GM12878 (cell line): ENCODE measurements around the gene CYP1A2. TPM values are rescaled to one million over a fixed set of nuclear protein-coding genes. Genes with fewer than 3 reads are reported as not detected.

ENCODE experiments used
- ATAC-seq: fragments of 200-7000 bp; cut with Tn5 transposase; 3 replicates; pipeline ENCODE4 v1.9.1; 2020; ENCODE audit warnings: mild to moderate bottlenecking, moderate library complexity
- BruUV-seq: library from RNA; stranded (reverse); fragments of 400-500 nt; replicated peaks from 2 replicates; lab custom pipeline; 2021; lab: Mats Ljungman, UMichigan
- CTCF ChIA-PET: fragments of 300-600 bp; sonication (Branson Sonifier 250); formaldehyde crosslinking; extraction: SDS; loops from one replicate; lab custom pipeline; 2021; ENCODE audit warnings: inconsistent platforms; lab: Yijun Ruan, JAX
- POLR2A ChIA-PET: fragments of 350-600 bp; formaldehyde crosslinking; extraction: SDS; loops from one replicate; lab custom pipeline; 2021; ENCODE audit warnings: inconsistent platforms; lab: Charles Lee
- RAD21 ChIA-PET: fragments of 300-600 bp; sonication (Branson Sonifier 250); formaldehyde crosslinking; loops from one replicate; lab custom pipeline; 2023; ENCODE audit warnings: antibody characterized with exemption; ENCODE audit not compliant: unreplicated experiment; lab: Charles Lee
- SMC1A ChIA-PET: fragments of 300-600 bp; sonication (Branson Sonifier 250); formaldehyde crosslinking; loops from one replicate; lab custom pipeline; 2023; ENCODE audit not compliant: unreplicated experiment, uncharacterized antibody; lab: Charles Lee
- DNase-seq: peaks from one replicate; pipeline ENCODE4 v3.0.0-alpha.2; 2011; ENCODE audit warnings: low read depth, low spot score
- FAIRE-seq: peaks from 3 replicates; lab custom pipeline; 2011; peaks lifted over from hg19 to GRCh38; lab: Jason Lieb, UNC
- H2AFZ ChIP-seq: 2 replicates; pipeline ENCODE4 v1.6.0; 2011; ENCODE audit warnings: low read depth, low read length, control low read depth; ENCODE audit not compliant: control insufficient read depth
- H3K27ac ChIP-seq: 2 replicates; pipeline ENCODE4 v1.5.1; 2011; ENCODE audit warnings: control low read depth; ENCODE audit not compliant: control insufficient read depth, insufficient read depth
- H3K27me3 ChIP-seq, 2 experiments: replicated peaks in 1 of 2; 2 replicates each; pipeline versions ENCODE4 v1.6.0 to v1.6.1; 2011; ENCODE audit warnings: low read length in 1 of 2; ENCODE audit not compliant: control insufficient read depth in 2 of 2, insufficient read depth in 2 of 2
- H3K36me3 ChIP-seq, 2 experiments: 2 replicates each; pipeline ENCODE4 v1.5.1; 2011; ENCODE audit warnings: low read length in 1 of 2; ENCODE audit not compliant: control insufficient read depth in 2 of 2, insufficient read depth in 2 of 2
- H3K4me1 ChIP-seq: 2 replicates; pipeline ENCODE4 v1.6.1; 2011; ENCODE audit warnings: mild to moderate bottlenecking, low read length, moderate library complexity, mixed read lengths; ENCODE audit not compliant: control insufficient read depth, insufficient read depth
- H3K4me2 ChIP-seq: 2 replicates; pipeline ENCODE4 v1.6.0; 2011; ENCODE audit warnings: control low read depth; ENCODE audit not compliant: control insufficient read depth, insufficient read depth
- H3K4me3 ChIP-seq: fragments of 200-600 bp; sonication (generic); 2 replicates; pipeline ENCODE4 v1.5.1; 2016
- H3K79me2 ChIP-seq: 2 replicates; pipeline ENCODE4 v1.6.0; 2011; ENCODE audit warnings: low read length; ENCODE audit not compliant: control insufficient read depth, insufficient read depth
- H3K9ac ChIP-seq: 2 replicates; pipeline ENCODE4 v1.8.0; 2011; ENCODE audit warnings: low read length, control low read depth, mixed read lengths; ENCODE audit not compliant: control insufficient read depth, insufficient read depth
- H3K9me3 ChIP-seq: replicated peaks from 3 replicates; pipeline ENCODE4 v1.5.1; 2011; ENCODE audit warnings: mild to moderate bottlenecking, low read length; ENCODE audit not compliant: control insufficient read depth, insufficient read depth
- H4K20me1 ChIP-seq: 2 replicates; pipeline ENCODE4 v1.6.0; 2011; ENCODE audit not compliant: control insufficient read depth, insufficient read depth
- DPF2 ChIP-seq: fragments of 450-650 bp; IDR thresholded peaks from 2 replicates; pipeline ENCODE4 v1.6.1; 2017; ENCODE audit warnings: mild to moderate bottlenecking
- HDAC6 ChIP-seq: fragments of 200-600 bp; sonication (generic); IDR thresholded peaks from one replicate; pipeline ENCODE4 v1.8.0; 2017; ENCODE audit warnings: antibody characterized with exemption; ENCODE audit not compliant: unreplicated experiment
- MTA3 ChIP-seq: IDR thresholded peaks from 2 replicates; pipeline ENCODE4 v1.6.1; 2012; ENCODE audit warnings: low read length, inconsistent platforms, borderline replicate concordance
- NR2C2 ChIP-seq: IDR thresholded peaks from 2 replicates; pipeline ENCODE4 v1.6.1; 2011; ENCODE audit warnings: borderline replicate concordance, low read depth; ENCODE audit not compliant: control insufficient read depth, insufficient read length
- PAX5 ChIP-seq: IDR thresholded peaks from 2 replicates; pipeline ENCODE4 v1.6.1; 2011; ENCODE audit warnings: low read depth, low read length, borderline replicate concordance
- RAD51 ChIP-seq: fragments of 450-650 bp; IDR thresholded peaks from 2 replicates; pipeline ENCODE4 v1.6.1; 2016; ENCODE audit warnings: moderate library complexity, mild to moderate bottlenecking, inconsistent platforms
- SREBF2 ChIP-seq: IDR thresholded peaks from 2 replicates; pipeline ENCODE4 v1.6.1; 2012; ENCODE audit warnings: mild to moderate bottlenecking, low read length
- STAT3 ChIP-seq: IDR thresholded peaks from 2 replicates; pipeline ENCODE4 v1.6.1; 2011; ENCODE audit warnings: low read depth, low read length, improper control_type of control experiment
- WRNIP1 ChIP-seq: IDR thresholded peaks from 2 replicates; pipeline ENCODE4 v1.6.1; 2011; ENCODE audit warnings: low read depth, low read length, improper control_type of control experiment, borderline replicate concordance
- ZNF207 ChIP-seq: fragments of 450-650 bp; IDR thresholded peaks from 2 replicates; pipeline ENCODE4 v1.6.1; 2014; ENCODE audit warnings: antibody characterized with exemption, mild to moderate bottlenecking, borderline replicate concordance
- WGBS: methylation state at CpG from one replicate; pipeline ENCODE4 v1.1.6; 2016; ENCODE audit warnings: low lambda C conversion rate; ENCODE audit not compliant: insufficient replicate concordance, insufficient coverage; ENCODE audit errors: missing lambda C conversion rate; 5-methylcytosine and 5-hydroxymethylcytosine counted together
- in situ Hi-C: fragments of 300-500 bp; cut with MboI; formaldehyde crosslinking; loops from 9 replicates; pipeline ENCODE4 v1.14.3; 2018; ENCODE audit warnings: mixed read lengths
- intact Hi-C: fragments of 100-400 bp; cut with micrococcal nuclease; formaldehyde crosslinking; loops from one replicate; pipeline ENCODE4 v1.14.2; 2022; ENCODE audit not compliant: unreplicated experiment
- polyA plus RNA-seq, 11 experiments: library from polyadenylated mRNA; depleted of rRNA in 4 of 11; unstranded in 6 of 11; stranded (reverse) in 5 of 11; fragments of >200 nt; fragmentation: Nextera tagmentation in 4 of 11; fragmentation: Illumina TruSeq in 1 of 11; extraction: Ambion mirVana in 4 of 11; extraction: Trizol in 1 of 11; gene quantifications; 1 replicate in 1 of 11; 2 replicates in 10 of 11; pipeline versions ENCODE4 v1.2.1 to v1.2.3, GENCODE V29; 2011 to 2016; ENCODE audit warnings: inconsistent platforms in 2 of 11, missing spikeins in 2 of 11, low read depth in 1 of 11
- total RNA-seq, 4 experiments: library from RNA; depleted of rRNA in 3 of 4; stranded (reverse); fragments of >200 nt in 3 of 4; fragmentation: Illumina TruSeq in 1 of 4; extraction: Trizol in 1 of 4; gene quantifications; 2 replicates each; pipeline versions ENCODE4 v1.2.1 to v1.2.3, GENCODE V29; 2013 to 2021
- TF ChIP-seq, protein P1 (sequence below): fragments of 450-650 bp; IDR thresholded peaks from 2 replicates; pipeline ENCODE4 v1.6.1; 2017; ENCODE audit warnings: low read depth, mild to moderate bottlenecking, moderate library complexity
- TF ChIP-seq, protein P2 (sequence below): fragments of 450-650 bp; IDR thresholded peaks from 2 replicates; pipeline ENCODE4 v1.6.1; 2017; ENCODE audit warnings: borderline replicate concordance

The CYP1A2 gene
- total and polyA plus RNA-seq, 10 of the 15 experiments (the other 5 are each of a cell fraction or from before 2014, with no cell fraction given) = 0.03 to 0.09 (median 0.05) TPM; not detected in 7

DNA sequence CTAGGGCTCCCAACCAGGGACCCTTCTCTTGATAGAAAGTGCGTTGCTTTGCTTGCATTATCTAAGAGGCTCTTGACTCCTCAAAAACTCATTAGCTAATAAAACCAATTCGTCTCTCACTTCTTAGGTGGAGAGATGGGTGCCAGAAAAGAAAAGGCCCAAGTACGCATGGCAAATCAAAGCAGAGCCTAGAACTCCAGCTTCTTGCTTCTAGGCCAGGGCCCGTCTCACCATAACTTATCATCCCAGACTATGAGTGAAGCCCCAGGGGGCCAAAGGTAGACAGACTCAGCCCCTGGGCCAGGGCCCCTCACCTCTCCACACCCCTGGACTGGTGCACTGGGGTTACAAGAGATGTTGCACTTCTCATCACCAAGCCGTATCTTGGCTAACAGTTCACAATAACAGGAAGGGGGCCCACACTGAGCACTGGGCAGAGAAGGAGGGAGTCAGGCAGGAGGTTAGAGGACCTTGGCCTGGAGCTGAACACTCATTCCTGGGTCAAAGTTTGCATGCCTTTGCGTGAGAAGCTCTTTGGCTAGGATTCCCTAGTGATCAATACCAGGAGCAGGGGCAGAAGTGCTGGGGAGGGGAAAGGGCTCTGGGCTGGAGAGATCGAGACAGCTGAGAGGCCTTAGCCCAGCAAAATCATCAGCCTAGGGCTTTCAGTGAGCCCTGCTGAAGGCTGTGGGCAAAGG lies 17.9 kb upstream of the CYP1A2 start:
- intact Hi-C loops = no loop called here
- no peaks in the 10 kb centered on the region for H3K36me3 ChIP-seq
- BruUV-seq = no TSS peak
- FAIRE-seq (no peak), ATAC-seq (no peak), DNase-seq (no peak)
- H3K79me2 ChIP-seq = no peaks in the 10 kb centered on the region
- no peaks in the 10 kb centered on the region for H3K9me3 ChIP-seq
- no peak overlapping the region for H3K4me2 ChIP-seq
- no peak overlapping the region for H3K9ac ChIP-seq
- no peak overlapping the region for H3K4me3 ChIP-seq
- peaks cover 0 to 3% of the 10 kb centered on the region in 2 experiments; a peak in 2 of 4 replicates for H3K27me3 ChIP-seq
- ChIA-PET CTCF (no interaction called here), RAD21 (no interaction called here), SMC1A (no interaction called here)
- no peak overlapping the region for H2AFZ ChIP-seq
- 25% methylated on average over 7 of the region's 7 CpGs for WGBS
- H3K4me1 ChIP-seq = peaks cover 4% of the 10 kb centered on the region
- no peak overlapping the region for H3K27ac ChIP-seq
- no peak for TF ChIP-seq SREBF2
- TF ChIP-seq HDAC6 = no peak
- no peak for TF ChIP-seq WRNIP1
- TF ChIP-seq, protein P1, sequence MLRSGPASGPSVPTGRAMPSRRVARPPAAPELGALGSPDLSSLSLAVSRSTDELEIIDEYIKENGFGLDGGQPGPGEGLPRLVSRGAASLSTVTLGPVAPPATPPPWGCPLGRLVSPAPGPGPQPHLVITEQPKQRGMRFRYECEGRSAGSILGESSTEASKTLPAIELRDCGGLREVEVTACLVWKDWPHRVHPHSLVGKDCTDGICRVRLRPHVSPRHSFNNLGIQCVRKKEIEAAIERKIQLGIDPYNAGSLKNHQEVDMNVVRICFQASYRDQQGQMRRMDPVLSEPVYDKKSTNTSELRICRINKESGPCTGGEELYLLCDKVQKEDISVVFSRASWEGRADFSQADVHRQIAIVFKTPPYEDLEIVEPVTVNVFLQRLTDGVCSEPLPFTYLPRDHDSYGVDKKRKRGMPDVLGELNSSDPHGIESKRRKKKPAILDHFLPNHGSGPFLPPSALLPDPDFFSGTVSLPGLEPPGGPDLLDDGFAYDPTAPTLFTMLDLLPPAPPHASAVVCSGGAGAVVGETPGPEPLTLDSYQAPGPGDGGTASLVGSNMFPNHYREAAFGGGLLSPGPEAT = no peak
- TF ChIP-seq, protein P2, sequence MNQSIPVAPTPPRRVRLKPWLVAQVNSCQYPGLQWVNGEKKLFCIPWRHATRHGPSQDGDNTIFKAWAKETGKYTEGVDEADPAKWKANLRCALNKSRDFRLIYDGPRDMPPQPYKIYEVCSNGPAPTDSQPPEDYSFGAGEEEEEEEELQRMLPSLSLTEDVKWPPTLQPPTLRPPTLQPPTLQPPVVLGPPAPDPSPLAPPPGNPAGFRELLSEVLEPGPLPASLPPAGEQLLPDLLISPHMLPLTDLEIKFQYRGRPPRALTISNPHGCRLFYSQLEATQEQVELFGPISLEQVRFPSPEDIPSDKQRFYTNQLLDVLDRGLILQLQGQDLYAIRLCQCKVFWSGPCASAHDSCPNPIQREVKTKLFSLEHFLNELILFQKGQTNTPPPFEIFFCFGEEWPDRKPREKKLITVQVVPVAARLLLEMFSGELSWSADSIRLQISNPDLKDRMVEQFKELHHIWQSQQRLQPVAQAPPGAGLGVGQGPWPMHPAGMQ = no peak
- TF ChIP-seq STAT3 = no peak
- TF ChIP-seq MTA3 = no peak
- TF ChIP-seq ZNF207 = no peak
- TF ChIP-seq NR2C2 = no peak
- TF ChIP-seq DPF2 = no peak
- no peak for TF ChIP-seq RAD51
- TF ChIP-seq PAX5 = no peak
- TF ChIP-seq, all 136 proteins: peak for 0
- POLR2A ChIA-PET = no interaction called here
- no peaks in the 10 kb centered on the region for H4K20me1 ChIP-seq
- in situ Hi-C loops = no loop called here
